Esophagus squamous epithelium (tissue), 5 donors: ENCODE data around the gene ZNF300. TPM values are rescaled to one million over a fixed set of nuclear protein-coding genes. Genes with fewer than 3 reads are reported as not detected.
"Not testable (repeated sequence)": the region's sequence is repeated elsewhere in the genome, so short reads cannot be mapped to it uniquely, and the experiment has no call there.

Experiments
- DNase-seq: peaks from one replicate; lab custom pipeline; 2025; lab: John Stamatoyannopoulos, UW
- H3K27ac ChIP-seq, 4 donors: fragments of 200-600 bp; sonication (generic); one replicate each; pipeline ENCODE4 v1.5.1; 2016 to 2019; ENCODE audit warnings: mild to moderate bottlenecking in 1 of 4
- H3K27me3 ChIP-seq, 4 donors: fragments of 200-600 bp; sonication (generic); 1 replicate in 3 of 4; 2 replicates in 1 of 4; pipeline versions ENCODE4 v1.5.1 to v1.6.0; 2017 to 2021; ENCODE audit warnings: antibody characterized with exemption in 1 of 4
- H3K36me3 ChIP-seq, 3 donors: fragments of 200-600 bp; sonication (generic); one replicate each; pipeline ENCODE4 v1.5.1; 2016 to 2019
- H3K4me1 ChIP-seq, 3 donors: fragments of 200-600 bp; sonication (generic); one replicate each; pipeline ENCODE4 v1.5.1; 2017 to 2019
- H3K4me3 ChIP-seq, 4 donors: fragments of 200-600 bp; sonication (generic); 1 replicate in 3 of 4; 2 replicates in 1 of 4; pipeline ENCODE4 v1.5.1; 2016 to 2019; ENCODE audit warnings: mild to moderate bottlenecking in 2 of 4, moderate library complexity in 1 of 4
- H3K9me3 ChIP-seq, 3 donors: fragments of 200-600 bp; sonication (generic); one replicate each; pipeline ENCODE4 v1.5.1; 2016 to 2019
- POLR2A ChIP-seq, 4 donors: fragments of 450-650 bp; IDR thresholded peaks; one replicate each; pipeline ENCODE4 v1.6.1; 2017; ENCODE audit warnings: antibody characterized with exemption in 4 of 4, mild to moderate bottlenecking in 4 of 4, moderate library complexity in 3 of 4
- WGBS, 2 donors: methylation state at CpG; one replicate each; pipeline ENCODE4 v1.1.5; 2018; 5-methylcytosine and 5-hydroxymethylcytosine counted together
- intact Hi-C: fragments of 100-400 bp; cut with DNase I; formaldehyde crosslinking; loops from one replicate; pipeline ENCODE4 v1.15.0; 2022
- total RNA-seq, 4 donors: library from RNA; depleted of rRNA; stranded (reverse); fragments of >200 nt; gene quantifications; one replicate each; pipeline ENCODE4 v1.1.0, GENCODE V29; 2016
- TF ChIP-seq, protein P1 (sequence below), 6 experiments: fragments of 450-650 bp in 4 of 6; fragments of 200-600 bp in 2 of 6; sonication (generic) in 2 of 6; IDR thresholded peaks; one replicate each; pipeline ENCODE4 v1.5.1; 2016 to 2019; ENCODE audit warnings: antibody characterized with exemption in 6 of 6, mild to moderate bottlenecking in 4 of 6, moderate library complexity in 4 of 6
- donor health status: DM: yes; HTN: yes; CAD: no.

ZNF300 gene
- total RNA-seq, 4 donors from 2014 or later: 1.7 to 7.4 (median 4.9) TPM

DNA sequence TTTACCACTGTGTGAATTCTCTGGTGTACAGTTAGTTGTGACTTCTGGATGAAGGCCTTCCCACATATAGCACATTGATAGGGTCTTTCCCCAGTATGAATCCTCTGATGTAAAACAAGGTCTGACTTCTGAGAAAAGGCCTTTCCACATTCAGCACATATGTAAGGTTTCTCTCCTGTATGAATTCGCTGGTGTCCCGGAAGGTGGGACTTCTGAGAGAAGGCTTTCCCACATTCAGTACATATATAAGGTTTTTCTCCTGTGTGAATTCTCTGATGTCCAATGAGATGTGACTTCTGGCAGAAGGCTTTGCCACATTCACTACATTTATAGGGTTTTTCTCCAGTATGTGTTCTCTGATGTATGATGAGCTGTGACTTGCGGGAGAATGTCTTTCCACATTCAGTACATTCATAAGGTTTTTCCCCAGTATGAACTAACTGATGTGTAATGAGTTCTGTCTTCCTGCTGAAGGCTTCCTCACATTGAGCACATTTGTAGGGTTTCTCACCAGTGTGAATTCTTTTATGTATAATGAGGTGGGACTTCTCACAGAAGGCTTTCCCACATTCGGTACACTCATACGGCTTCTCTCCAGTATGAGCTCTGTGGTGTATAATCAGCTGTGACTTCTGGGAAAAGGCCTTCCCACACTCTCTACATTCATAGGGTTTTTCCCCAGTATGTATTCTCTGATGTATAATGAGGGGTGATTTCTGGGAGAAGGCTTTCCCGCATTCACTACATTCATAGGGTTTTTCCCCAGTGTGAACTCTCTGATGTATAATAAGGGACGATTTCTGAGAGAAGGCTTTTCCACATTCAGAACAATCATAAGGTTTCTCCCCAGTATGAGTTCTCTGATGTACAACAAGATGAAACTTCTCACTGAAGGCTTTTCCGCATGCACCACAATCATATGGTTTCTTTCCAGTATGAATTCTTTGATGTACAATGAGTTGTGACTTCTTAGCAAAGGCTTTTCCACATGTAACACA, 9.1 kb downstream of the ZNF300 start:
- H3K36me3 ChIP-seq: peaks cover 5 to 54% (median 12%) of the 10 kb centered on the region in 3 donors
- 84 to 92% methylated on average over 8 of the region's 8 CpGs for WGBS, 2 donors

DNA sequence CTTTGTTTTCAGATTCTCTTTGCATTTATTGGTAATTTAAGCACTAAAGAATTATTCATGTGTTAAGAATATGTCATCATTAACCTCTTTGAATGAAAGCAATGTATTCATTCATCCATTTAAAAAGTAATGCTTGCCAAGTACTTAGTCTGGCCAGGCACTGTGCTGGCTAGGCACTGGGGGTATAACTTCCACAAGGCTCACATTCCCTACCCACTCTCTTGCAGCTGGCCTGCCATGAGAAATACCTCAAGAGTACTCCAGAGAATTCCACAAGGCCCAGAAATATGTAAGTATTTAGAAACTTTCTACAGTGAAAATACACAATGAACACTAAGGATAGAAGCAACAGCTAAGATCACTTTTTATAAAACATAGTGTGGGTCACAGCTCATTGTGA, 25.4 kb downstream of the ZNF300 start:
- H3K4me3 ChIP-seq: no peak overlapping the region
- intact Hi-C loops: no loop called here
- DNase-seq: no peak
- H3K4me1 ChIP-seq: no peaks in the 10 kb centered on the region
- TF ChIP-seq, protein P1, sequence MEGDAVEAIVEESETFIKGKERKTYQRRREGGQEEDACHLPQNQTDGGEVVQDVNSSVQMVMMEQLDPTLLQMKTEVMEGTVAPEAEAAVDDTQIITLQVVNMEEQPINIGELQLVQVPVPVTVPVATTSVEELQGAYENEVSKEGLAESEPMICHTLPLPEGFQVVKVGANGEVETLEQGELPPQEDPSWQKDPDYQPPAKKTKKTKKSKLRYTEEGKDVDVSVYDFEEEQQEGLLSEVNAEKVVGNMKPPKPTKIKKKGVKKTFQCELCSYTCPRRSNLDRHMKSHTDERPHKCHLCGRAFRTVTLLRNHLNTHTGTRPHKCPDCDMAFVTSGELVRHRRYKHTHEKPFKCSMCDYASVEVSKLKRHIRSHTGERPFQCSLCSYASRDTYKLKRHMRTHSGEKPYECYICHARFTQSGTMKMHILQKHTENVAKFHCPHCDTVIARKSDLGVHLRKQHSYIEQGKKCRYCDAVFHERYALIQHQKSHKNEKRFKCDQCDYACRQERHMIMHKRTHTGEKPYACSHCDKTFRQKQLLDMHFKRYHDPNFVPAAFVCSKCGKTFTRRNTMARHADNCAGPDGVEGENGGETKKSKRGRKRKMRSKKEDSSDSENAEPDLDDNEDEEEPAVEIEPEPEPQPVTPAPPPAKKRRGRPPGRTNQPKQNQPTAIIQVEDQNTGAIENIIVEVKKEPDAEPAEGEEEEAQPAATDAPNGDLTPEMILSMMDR (IDR thresholded peaks at IDR 0.05): no peak
- no peak for TF ChIP-seq POLR2A (IDR thresholded peaks at IDR 0.05)
- H3K9me3 ChIP-seq: peaks cover 0 to 32% (median 0%) of the 10 kb centered on the region in 3 donors
- no peak overlapping the region for H3K27ac ChIP-seq
- H3K27me3 ChIP-seq: no peaks in the 10 kb centered on the region
- no peaks in the 10 kb centered on the region for H3K36me3 ChIP-seq

More for the DNA sequence above, 9.1 kb downstream of the ZNF300 start:
- TF ChIP-seq POLR2A (IDR thresholded peaks at IDR 0.05): no peak
- TF ChIP-seq, protein P1 (IDR thresholded peaks at IDR 0.05): no peak
- Histone ChIP-seq H3K4me3 (no peak overlapping the region), H3K27me3 (no peaks in the 10 kb centered on the region), H3K27ac (no peak overlapping the region), H3K4me1 (no peaks in the 10 kb centered on the region), H3K9me3 (peaks cover 21 to 99% (median 94%) of the 10 kb centered on the region in 3 donors)
- no peak for DNase-seq
- intact Hi-C loops: no loop called here

DNA sequence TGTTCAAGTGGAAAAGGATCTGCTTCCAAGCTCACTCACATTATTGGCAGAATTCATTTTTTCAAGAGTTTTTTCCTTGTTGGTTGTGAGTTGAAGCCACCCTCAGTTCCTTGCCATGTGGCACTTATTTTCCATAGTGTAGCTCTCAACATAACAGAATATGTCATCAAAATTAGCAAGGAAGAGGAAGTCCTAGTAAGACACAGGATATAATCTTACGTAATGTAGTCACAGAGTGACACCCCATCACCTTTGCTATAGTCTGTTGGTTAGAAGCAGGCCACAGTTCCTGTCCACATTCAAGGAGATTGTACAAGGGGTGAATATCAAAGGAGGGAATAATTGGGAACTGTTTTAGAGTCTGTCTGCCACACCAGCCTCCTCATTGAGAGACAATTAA, 42.7 kb downstream of the ZNF300 start:
- intact Hi-C loops: no loop called here
- WGBS, 2 donors: 71 to 78% methylated on average over 1 of the region's 1 CpG

DNA sequence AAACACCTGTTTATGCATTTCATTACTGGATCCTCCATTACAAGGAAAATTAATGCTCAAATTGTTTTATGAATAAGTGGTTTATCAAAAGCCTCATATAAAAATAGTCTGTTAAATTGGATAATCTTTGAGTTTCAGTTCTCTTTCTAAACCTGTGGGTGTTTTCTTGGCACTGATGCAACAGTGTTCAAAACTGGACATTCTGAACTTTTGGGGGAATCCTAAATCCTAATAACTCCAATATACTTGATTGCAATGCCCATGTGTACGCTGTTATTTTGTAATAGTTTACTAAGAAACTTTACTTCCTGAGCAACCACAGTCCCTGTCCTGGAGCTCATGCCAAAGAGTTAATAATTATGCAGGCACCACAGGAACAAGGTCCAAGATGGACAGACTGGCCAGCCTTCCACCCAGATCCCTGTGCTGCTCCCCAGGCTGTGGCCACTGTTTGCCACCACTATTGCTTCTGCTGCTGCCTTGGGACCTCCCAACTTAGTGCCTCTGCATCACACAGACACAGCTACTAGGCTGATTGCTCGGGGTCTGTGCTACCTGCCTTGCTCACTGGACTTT, 44.4 kb downstream of the ZNF300 start:
- no peak for TF ChIP-seq POLR2A (IDR thresholded peaks at IDR 0.05)
- 52 to 55% methylated on average over 2 of the region's 2 CpGs for WGBS, 2 donors
- no peaks in the 10 kb centered on the region for H3K4me1 ChIP-seq

More for the DNA sequence above, 42.7 kb downstream of the ZNF300 start:
- H3K36me3 ChIP-seq: no peaks in the 10 kb centered on the region
- no peak overlapping the region for H3K27ac ChIP-seq
- H3K4me1 ChIP-seq: no peaks in the 10 kb centered on the region
- peaks cover 0 to 36% (median 0%) of the 10 kb centered on the region in 3 donors for H3K9me3 ChIP-seq
- H3K27me3 ChIP-seq: no peaks in the 10 kb centered on the region
- no peak for DNase-seq
- TF ChIP-seq POLR2A (IDR thresholded peaks at IDR 0.05): no peak
- TF ChIP-seq, protein P1 (IDR thresholded peaks at IDR 0.05): no peak
- no peak overlapping the region for H3K4me3 ChIP-seq

DNA sequence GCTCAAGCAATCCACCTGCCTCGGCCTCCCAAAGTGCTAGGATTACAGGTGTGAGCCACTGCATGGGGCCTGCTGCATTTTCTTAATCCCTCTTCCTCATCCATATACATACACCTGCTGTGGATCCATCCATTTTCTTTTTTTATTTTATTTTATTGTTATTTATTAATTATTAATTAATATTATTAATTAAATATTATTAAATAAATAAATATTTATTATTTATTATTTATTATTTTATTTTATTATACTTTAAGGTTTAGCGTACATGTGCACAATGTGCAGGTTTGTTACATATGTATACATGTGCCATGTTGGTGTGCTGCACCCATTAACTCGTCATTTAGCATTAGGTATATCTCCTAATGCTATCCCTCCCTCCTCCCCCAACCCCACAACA, 48.1 kb downstream of the ZNF300 start:
- H3K4me3 ChIP-seq, H3K9me3 ChIP-seq, DNase-seq, H3K27me3 ChIP-seq, intact Hi-C loops, H3K36me3 ChIP-seq, H3K4me1 ChIP-seq, H3K27ac ChIP-seq: not testable (repeated sequence)
- 64 to 82% methylated on average over 3 of the region's 3 CpGs for WGBS, 2 donors

More for the DNA sequence above, 44.4 kb downstream of the ZNF300 start:
- DNase-seq: no peak
- Histone ChIP-seq H3K9me3 (peaks cover 0 to 29% (median 0%) of the 10 kb centered on the region in 3 donors), H3K27ac (no peak overlapping the region), H3K4me3 (no peak overlapping the region), H3K27me3 (no peaks in the 10 kb centered on the region), H3K36me3 (no peaks in the 10 kb centered on the region)
- intact Hi-C loops: no loop called here

DNA sequence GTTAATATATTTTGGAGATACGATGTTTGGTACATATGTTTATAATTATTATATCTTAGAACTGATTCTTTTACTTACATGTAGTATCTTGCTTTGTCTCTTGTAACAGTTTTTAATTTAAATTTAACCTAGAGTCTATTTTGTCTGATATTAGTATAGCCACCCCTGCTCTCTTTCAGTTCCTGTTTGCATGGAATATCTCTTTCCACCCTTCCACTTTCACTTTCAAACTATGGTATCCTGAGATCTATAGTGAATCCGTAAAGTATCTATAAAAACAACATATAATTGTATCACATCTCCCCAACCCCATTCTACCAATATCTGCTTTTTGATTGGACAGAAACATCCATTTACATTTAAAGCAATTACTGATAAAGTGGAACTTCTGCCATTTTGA, 51.2 kb downstream of the ZNF300 start:
- H3K27ac ChIP-seq: no peak overlapping the region
- intact Hi-C loops: loop anchor here (5.0 kb wide), 1 partner anchor 296 kb away; no protein-coding TSS in a partner anchor
- H3K4me3 ChIP-seq: no peak overlapping the region
- H3K4me1 ChIP-seq: no peaks in the 10 kb centered on the region
- no peaks in the 10 kb centered on the region for H3K27me3 ChIP-seq
- no peak for DNase-seq
- no peaks in the 10 kb centered on the region for H3K36me3 ChIP-seq
- 86 to 90% methylated on average over 2 of the region's 2 CpGs for WGBS, 2 donors
- TF ChIP-seq, protein P1 (IDR thresholded peaks at IDR 0.05): no peak
- no peak for TF ChIP-seq POLR2A (IDR thresholded peaks at IDR 0.05)
- no peaks in the 10 kb centered on the region for H3K9me3 ChIP-seq
